ENCODE measurements around the gene ALX4.

Gene ALX4

GRCh38 chr11:44235765-44236201, 74.2 kb downstream of the ALX4 start:
- no peak overlapping the region for H4K91ac ChIP-seq (ENCODE audit: low read length)
- DNase-seq = peak; percentile 17
- H3K4me2 ChIP-seq (ENCODE audit: low read length, poor library complexity, severe bottlenecking) = no peak overlapping the region
- no peak overlapping the region for H3K4ac ChIP-seq (ENCODE audit: low read depth in 1 of 2, low read length in 2 of 2)
- no peak overlapping the region for H3K14ac ChIP-seq (ENCODE audit: low read length in 2 of 2)
- H4K8ac ChIP-seq (ENCODE audit: low read length) = no peak overlapping the region
- no peaks in the 10 kb centered on the region for H3K79me1 ChIP-seq (replicated peaks; ENCODE audit: low read length, poor library complexity, severe bottlenecking)
- H3K4me3 ChIP-seq (ENCODE audit: insufficient read depth in 1 of 2, low read depth in 1 of 2, low read length in 2 of 2) = no peak overlapping the region
- no peaks in the 10 kb centered on the region for H3K4me1 ChIP-seq (ENCODE audit: control insufficient read depth, insufficient read depth, low read depth, low read length)
- no peak overlapping the region for H3K18ac ChIP-seq (ENCODE audit: low read depth in 1 of 2, low read length in 2 of 2)
- no peaks in the 10 kb centered on the region for H3K27me3 ChIP-seq (ENCODE audit: control insufficient read depth in 1 of 2, insufficient read depth in 1 of 2, low read length in 2 of 2)
- H3K27ac ChIP-seq (ENCODE audit: low read length, poor library complexity, severe bottlenecking) = no peak overlapping the region
- H2AFZ ChIP-seq (ENCODE audit: low read depth, low read length) = no peak overlapping the region
- H2BK120ac ChIP-seq (ENCODE audit: low read depth, low read length) = no peak overlapping the region
- no peak overlapping the region for H3K9ac ChIP-seq (ENCODE audit: low read length)
- no peak overlapping the region for H2BK15ac ChIP-seq (ENCODE audit: low read depth, poor library complexity, severe bottlenecking)
- no peak overlapping the region for H2BK5ac ChIP-seq (ENCODE audit: low read depth, low read length, poor library complexity, severe bottlenecking)
- 84% methylated on average over 8 of the region's 8 CpGs for WGBS
- H3K36me3 ChIP-seq (ENCODE audit: control insufficient read depth in 1 of 2, insufficient read depth in 2 of 2, low read depth in 1 of 2, low read length in 2 of 2) = peaks cover 4 to 27% of the 10 kb centered on the region in 2 experiments
- H2BK12ac ChIP-seq (ENCODE audit: low read length in 2 of 2) = no peak overlapping the region
- H3K9me3 ChIP-seq (ENCODE audit: control insufficient read depth, low read length) = no peaks in the 10 kb centered on the region
- no peak overlapping the region for H2AK5ac ChIP-seq (ENCODE audit: low read length, severe bottlenecking)
- H3K23ac ChIP-seq (ENCODE audit: low read length in 2 of 2) = no peak overlapping the region

- no peak for DNase-seq
- Histone ChIP-seq H3K27me3 (ENCODE audit: control insufficient read depth in 1 of 2, insufficient read depth in 1 of 2, low read length in 2 of 2) (no peaks in the 10 kb centered on the region), H3K4me3 (ENCODE audit: insufficient read depth in 1 of 2, low read depth in 1 of 2, low read length in 2 of 2) (no peak overlapping the region), H3K9ac (ENCODE audit: low read length) (no peak overlapping the region), H3K9me3 (ENCODE audit: control insufficient read depth, low read length) (no peaks in the 10 kb centered on the region), H3K14ac (ENCODE audit: low read length in 2 of 2) (no peak overlapping the region), H4K91ac (ENCODE audit: low read length) (no peak overlapping the region), H2BK5ac (ENCODE audit: low read depth, low read length, poor library complexity, severe bottlenecking) (no peak overlapping the region), H3K79me1 (replicated peaks; ENCODE audit: low read length, poor library complexity, severe bottlenecking) (no peaks in the 10 kb centered on the region), H4K8ac (ENCODE audit: low read length) (no peak overlapping the region), H3K18ac (ENCODE audit: low read depth in 1 of 2, low read length in 2 of 2) (no peak overlapping the region), H2AFZ (ENCODE audit: low read depth, low read length) (no peak overlapping the region), H2BK12ac (ENCODE audit: low read length in 2 of 2) (no peak overlapping the region), H2BK120ac (ENCODE audit: low read depth, low read length) (no peak overlapping the region), H2AK5ac (ENCODE audit: low read length, severe bottlenecking) (no peak overlapping the region), H3K4me2 (ENCODE audit: low read length, poor library complexity, severe bottlenecking) (no peak overlapping the region), H2BK15ac (ENCODE audit: low read depth, poor library complexity, severe bottlenecking) (no peak overlapping the region), H3K36me3 (ENCODE audit: control insufficient read depth in 1 of 2, insufficient read depth in 2 of 2, low read depth in 1 of 2, low read length in 2 of 2) (no peaks in the 10 kb centered on the region), H3K27ac (ENCODE audit: low read length, poor library complexity, severe bottlenecking) (peak overlapping the region; percentile 24), H3K23ac (ENCODE audit: low read length in 2 of 2) (no peak overlapping the region), H3K4ac (ENCODE audit: low read depth in 1 of 2, low read length in 2 of 2) (no peak overlapping the region), H3K4me1 (ENCODE audit: control insufficient read depth, insufficient read depth, low read depth, low read length) (peaks cover 5% of the 10 kb centered on the region)
- 77% methylated on average over 2 of the region's 3 CpGs for WGBS
These were observed 80.3 kb downstream of the ALX4 start for GRCh38 chr11:44229624-44230023.

- no peak for DNase-seq
- no peaks in the 10 kb centered on the region for H3K27me3 ChIP-seq (ENCODE audit: control insufficient read depth in 1 of 2, insufficient read depth in 1 of 2, low read length in 2 of 2)
- H2BK12ac ChIP-seq (ENCODE audit: low read length in 2 of 2) = no peak overlapping the region
- no peak overlapping the region for H2BK15ac ChIP-seq (ENCODE audit: low read depth, poor library complexity, severe bottlenecking)
- no peak overlapping the region for H4K8ac ChIP-seq (ENCODE audit: low read length)
- H3K23ac ChIP-seq (ENCODE audit: low read length in 2 of 2) = no peak overlapping the region
- WGBS = 96% methylated on average over 4 of the region's 4 CpGs
- no peak overlapping the region for H2BK120ac ChIP-seq (ENCODE audit: low read depth, low read length)
- H2AFZ ChIP-seq (ENCODE audit: low read depth, low read length) = no peak overlapping the region
- no peak overlapping the region for H3K4me2 ChIP-seq (ENCODE audit: low read length, poor library complexity, severe bottlenecking)
- H3K9ac ChIP-seq (ENCODE audit: low read length) = no peak overlapping the region
- no peaks in the 10 kb centered on the region for H3K79me1 ChIP-seq (replicated peaks; ENCODE audit: low read length, poor library complexity, severe bottlenecking)
- H3K27ac ChIP-seq (ENCODE audit: low read length, poor library complexity, severe bottlenecking) = no peak overlapping the region
- H2AK5ac ChIP-seq (ENCODE audit: low read length, severe bottlenecking) = peak overlapping the region; percentile 63
- H3K4me1 ChIP-seq (ENCODE audit: control insufficient read depth, insufficient read depth, low read depth, low read length) = peaks cover 5% of the 10 kb centered on the region
- H3K18ac ChIP-seq (ENCODE audit: low read depth in 1 of 2, low read length in 2 of 2) = no peak overlapping the region
- H3K9me3 ChIP-seq (ENCODE audit: control insufficient read depth, low read length) = no peaks in the 10 kb centered on the region
- no peak overlapping the region for H3K14ac ChIP-seq (ENCODE audit: low read length in 2 of 2)
- H3K36me3 ChIP-seq (ENCODE audit: control insufficient read depth in 1 of 2, insufficient read depth in 2 of 2, low read depth in 1 of 2, low read length in 2 of 2) = no peaks in the 10 kb centered on the region
- no peak overlapping the region for H3K4ac ChIP-seq (ENCODE audit: low read depth in 1 of 2, low read length in 2 of 2)
- H4K91ac ChIP-seq (ENCODE audit: low read length) = no peak overlapping the region
- H2BK5ac ChIP-seq (ENCODE audit: low read depth, low read length, poor library complexity, severe bottlenecking) = no peak overlapping the region
- H3K4me3 ChIP-seq (ENCODE audit: insufficient read depth in 1 of 2, low read depth in 1 of 2, low read length in 2 of 2) = no peak overlapping the region
These were observed 80.8 kb downstream of the ALX4 start for GRCh38 chr11:44229098-44229497.

GRCh38 chr11:44228379-44228778, 81.6 kb downstream of the ALX4 start:
- Histone ChIP-seq H4K91ac (ENCODE audit: low read length) (no peak overlapping the region), H4K8ac (ENCODE audit: low read length) (no peak overlapping the region), H3K9me3 (ENCODE audit: control insufficient read depth, low read length) (no peaks in the 10 kb centered on the region), H3K4me3 (ENCODE audit: insufficient read depth in 1 of 2, low read depth in 1 of 2, low read length in 2 of 2) (no peak overlapping the region), H3K27me3 (ENCODE audit: control insufficient read depth in 1 of 2, insufficient read depth in 1 of 2, low read length in 2 of 2) (no peaks in the 10 kb centered on the region), H3K27ac (ENCODE audit: low read length, poor library complexity, severe bottlenecking) (no peak overlapping the region), H2BK12ac (ENCODE audit: low read length in 2 of 2) (no peak overlapping the region), H3K36me3 (ENCODE audit: control insufficient read depth in 1 of 2, insufficient read depth in 2 of 2, low read depth in 1 of 2, low read length in 2 of 2) (no peaks in the 10 kb centered on the region), H2AK5ac (ENCODE audit: low read length, severe bottlenecking) (no peak overlapping the region), H3K23ac (ENCODE audit: low read length in 2 of 2) (no peak overlapping the region), H2BK5ac (ENCODE audit: low read depth, low read length, poor library complexity, severe bottlenecking) (no peak overlapping the region), H2BK120ac (ENCODE audit: low read depth, low read length) (no peak overlapping the region), H3K18ac (ENCODE audit: low read depth in 1 of 2, low read length in 2 of 2) (no peak overlapping the region), H2AFZ (ENCODE audit: low read depth, low read length) (no peak overlapping the region), H3K9ac (ENCODE audit: low read length) (no peak overlapping the region), H3K4ac (ENCODE audit: low read depth in 1 of 2, low read length in 2 of 2) (no peak overlapping the region), H2BK15ac (ENCODE audit: low read depth, poor library complexity, severe bottlenecking) (no peak overlapping the region), H3K4me2 (ENCODE audit: low read length, poor library complexity, severe bottlenecking) (no peak overlapping the region), H3K79me1 (replicated peaks; ENCODE audit: low read length, poor library complexity, severe bottlenecking) (no peaks in the 10 kb centered on the region), H3K4me1 (ENCODE audit: control insufficient read depth, insufficient read depth, low read depth, low read length) (peaks cover 7% of the 10 kb centered on the region), H3K14ac (ENCODE audit: low read length in 2 of 2) (no peak overlapping the region)
- DNase-seq = no peak
- 91% methylated on average over 6 of the region's 6 CpGs for WGBS
